HG03064 (cell line): ENCODE results near the gene RYR1.
"Not testable (repeated sequence)": the region's sequence is repeated elsewhere in the genome, so short reads cannot be mapped to it uniquely, and the experiment has no call there.

Experiments used
- ATAC-seq: cut with Tn5 transposase; IDR thresholded peaks from one replicate; pipeline ENCODE4 v1.9.1; 2021; ENCODE audit warnings: low read depth; ENCODE audit not compliant: unreplicated experiment

RYR1 gene

DNA sequence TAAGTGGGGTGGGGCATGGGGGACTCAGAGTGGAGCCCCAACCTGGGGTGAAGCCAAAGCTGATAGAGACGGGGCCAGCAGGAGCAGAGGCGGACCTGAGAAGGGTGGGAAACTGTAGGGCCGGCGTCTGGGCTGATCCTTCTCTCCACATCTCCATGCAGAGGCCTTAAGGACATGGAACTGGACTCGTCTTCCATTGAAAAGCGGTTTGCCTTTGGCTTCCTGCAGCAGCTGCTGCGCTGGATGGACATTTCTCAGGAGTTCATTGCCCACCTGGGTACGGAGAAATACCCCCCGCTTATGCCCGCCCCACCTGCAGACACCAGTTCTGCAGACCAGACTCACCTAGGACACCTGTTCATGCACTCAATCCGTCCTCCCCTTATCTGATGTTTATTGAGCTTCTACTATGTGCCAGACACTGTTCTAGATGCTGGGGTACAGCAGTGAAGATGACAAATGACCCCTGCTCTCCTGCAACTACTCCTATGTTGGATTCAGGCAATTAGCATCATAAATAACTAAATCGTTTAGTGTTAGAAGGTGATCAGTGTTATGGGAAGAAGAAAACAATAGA lies 74.1 kb downstream of the RYR1 start:
- ATAC-seq: no peak

DNA sequence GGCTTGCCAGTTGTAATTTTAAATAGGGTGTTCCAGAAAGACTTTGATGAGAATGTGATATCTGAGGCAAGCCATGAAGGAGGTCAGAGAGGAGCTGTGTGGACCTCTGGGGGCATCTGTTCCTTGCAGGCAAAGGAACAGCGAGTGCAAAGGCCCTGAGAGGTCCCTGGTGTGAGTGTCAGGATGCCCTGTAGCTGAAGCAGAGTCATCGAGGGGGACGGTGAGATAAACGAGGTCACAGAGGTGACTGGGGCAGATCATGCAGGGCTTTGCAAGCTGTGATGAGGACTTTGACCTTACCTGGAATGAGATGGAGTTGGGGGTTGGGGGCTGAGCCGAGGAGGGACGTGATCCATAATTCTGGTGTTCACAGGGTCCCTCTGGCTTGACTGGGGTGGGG lies 75.0 kb downstream of the RYR1 start:
- ATAC-seq: no peak

GRCh38 chr19:38509027-38509426 lies 75.5 kb downstream of the RYR1 start:
- no peak for ATAC-seq

DNA sequence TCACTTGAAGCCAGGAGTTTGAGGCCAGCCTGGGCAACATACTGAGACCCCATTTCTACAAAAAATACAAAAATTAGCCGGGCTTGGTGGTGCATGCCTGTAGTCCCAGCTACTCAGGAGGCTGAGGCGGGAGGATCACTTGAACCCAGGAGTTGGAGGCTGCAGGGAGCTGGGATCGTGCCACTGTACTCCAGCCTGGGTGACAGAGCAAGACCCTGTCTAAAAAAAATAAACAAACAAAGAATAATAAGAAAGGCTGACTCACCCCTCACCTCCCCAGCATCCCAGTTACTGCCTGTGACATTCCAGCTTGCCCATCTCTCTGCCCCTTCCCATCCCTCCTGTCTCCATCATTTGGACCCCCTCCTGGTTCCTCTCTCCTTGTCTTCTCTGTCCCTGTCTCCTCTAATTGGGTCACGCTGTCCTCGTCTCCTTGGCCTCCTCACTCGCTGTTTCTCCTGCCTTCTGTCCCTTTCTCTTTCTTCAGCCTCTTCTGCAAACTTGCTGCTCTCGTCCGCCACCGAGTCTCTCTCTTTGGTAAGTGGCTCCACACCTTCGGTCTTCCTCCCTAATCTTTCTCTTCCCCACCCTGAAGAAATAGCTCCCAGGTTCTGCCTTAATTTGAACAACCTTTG lies 77.7 kb downstream of the RYR1 start:
- ATAC-seq: no peak

DNA sequence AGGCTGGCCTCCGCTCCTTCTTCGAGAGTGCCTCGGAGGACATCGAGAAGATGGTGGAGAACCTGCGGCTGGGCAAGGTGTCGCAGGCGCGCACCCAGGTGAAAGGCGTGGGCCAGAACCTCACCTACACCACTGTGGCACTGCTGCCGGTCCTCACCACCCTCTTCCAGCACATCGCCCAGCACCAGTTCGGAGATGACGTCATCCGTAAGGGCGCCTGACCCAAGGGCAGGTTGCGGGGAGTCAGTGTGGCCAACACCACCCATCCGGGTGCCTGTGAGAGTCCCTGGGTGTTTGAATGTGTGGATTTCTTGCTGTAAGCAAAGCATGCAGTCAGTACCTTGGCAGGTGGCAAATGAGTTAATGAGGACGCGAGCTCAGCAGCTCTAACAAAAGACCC lies 78.8 kb downstream of the RYR1 start:
- ATAC-seq: no peak

DNA sequence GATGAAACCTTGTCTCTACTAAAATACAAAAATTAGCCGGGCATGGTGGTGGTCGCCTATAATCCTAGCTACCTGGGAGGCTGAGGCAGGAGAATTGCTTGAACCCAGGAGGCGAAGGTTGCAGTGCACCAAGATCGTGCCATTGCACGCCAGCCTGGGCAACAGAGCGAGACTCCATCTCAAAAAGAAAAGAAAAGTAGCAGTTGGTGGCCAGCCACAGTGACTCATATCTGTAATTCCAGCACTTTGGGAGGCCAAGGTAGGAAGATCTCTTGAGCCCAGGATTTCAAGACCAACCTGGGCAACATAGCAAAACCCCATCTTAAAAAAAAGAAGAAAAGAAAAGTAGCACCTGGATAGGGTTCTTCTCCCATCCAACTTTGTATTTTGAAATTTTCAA lies 79.7 kb downstream of the RYR1 start:
- ATAC-seq: not testable (repeated sequence)

GRCh38 chr19:38513762-38514167 lies 80.3 kb downstream of the RYR1 start:
- ATAC-seq: no peak

DNA sequence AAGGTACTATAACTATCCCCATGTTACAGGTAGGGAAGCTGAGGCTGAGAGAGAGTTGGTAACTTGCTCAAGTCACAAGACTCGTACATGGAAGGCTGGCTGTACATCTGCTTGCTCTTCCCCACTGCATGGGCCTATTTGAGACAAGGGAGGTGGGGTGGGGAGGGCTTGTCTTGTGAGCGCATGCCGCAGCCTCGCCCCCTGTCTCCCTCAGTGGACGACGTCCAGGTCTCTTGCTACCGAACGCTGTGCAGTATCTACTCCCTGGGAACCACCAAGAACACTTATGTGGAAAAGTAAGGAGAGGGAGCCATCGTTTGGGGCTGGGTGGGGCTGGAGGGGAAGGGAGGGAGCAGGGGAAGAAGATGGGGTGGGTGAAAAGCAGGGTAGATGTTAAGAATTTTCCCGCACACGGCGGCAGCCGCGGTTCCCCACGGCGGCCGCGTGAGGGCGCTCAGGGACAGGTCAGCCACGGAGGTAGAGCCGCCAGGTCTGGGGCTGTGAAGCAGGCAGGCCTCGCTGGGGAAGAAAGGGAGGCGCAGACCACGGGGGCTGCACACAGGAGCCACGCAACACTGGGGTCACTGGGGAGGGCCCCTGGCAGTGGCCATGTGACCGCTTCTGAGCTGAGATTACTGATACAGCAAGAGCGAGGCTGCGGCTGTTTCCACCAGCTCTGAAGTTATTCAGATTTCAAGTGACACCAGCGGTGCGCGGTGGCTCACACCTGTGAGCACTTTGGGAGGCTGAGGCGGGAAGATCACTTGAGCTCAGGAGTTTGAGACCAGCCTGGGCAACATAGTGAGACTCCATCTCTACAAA lies 81.5 kb downstream of the RYR1 start:
- ATAC-seq: no peak

DNA sequence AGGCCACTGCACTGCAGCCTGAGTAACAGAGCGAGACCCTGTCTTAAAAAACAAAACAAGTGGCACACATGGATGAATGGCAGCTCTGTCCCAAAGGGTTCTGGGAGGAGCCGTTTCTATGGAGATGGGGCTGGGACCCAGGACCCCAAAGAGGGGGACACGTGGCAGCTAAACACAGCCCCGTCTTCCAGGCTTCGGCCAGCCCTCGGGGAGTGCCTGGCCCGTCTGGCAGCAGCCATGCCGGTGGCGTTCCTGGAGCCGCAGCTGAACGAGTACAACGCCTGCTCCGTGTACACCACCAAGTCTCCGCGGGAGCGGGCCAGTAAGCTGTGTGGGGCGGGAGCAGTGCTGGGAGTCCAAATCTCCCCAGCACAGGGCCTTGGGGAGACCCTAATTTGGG lies 82.4 kb downstream of the RYR1 start:
- ATAC-seq: no peak

DNA sequence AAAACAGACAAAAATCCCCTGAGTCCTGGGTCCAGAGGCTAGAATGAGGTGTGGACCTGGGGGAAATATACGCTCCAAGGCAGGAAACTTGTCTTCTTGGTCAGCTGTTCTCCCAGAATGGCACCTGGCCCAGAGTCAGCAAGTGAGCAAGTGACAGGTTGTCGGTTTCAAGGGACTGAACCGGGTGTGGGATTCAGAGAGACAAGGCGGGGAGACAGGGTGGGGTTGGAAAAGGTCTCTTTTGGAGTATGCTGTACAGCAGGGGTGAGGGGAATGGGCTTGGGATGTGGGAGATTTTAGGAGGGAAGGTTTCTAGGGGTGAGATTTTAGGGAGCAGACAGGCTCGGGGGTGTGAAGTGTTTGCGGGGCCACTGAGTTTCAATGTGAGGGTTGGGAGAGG lies 83.3 kb downstream of the RYR1 start:
- no peak for ATAC-seq

DNA sequence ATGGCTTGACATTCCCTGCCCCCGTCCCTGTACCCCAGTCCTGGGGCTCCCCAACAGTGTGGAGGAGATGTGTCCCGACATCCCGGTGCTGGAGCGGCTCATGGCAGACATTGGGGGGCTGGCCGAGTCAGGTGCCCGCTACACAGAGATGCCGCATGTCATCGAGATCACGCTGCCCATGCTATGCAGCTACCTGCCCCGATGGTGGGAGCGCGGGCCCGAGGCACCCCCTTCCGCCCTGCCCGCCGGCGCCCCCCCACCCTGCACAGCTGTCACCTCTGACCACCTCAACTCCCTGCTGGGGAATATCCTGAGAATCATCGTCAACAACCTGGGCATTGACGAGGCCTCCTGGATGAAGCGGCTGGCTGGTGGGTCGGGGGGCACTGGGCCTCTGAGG lies 83.8 kb downstream of the RYR1 start:
- ATAC-seq: no peak

- not testable (repeated sequence) for ATAC-seq
These were observed 84.5 kb downstream of the RYR1 start for GRCh38 chr19:38517980-38518379.

DNA sequence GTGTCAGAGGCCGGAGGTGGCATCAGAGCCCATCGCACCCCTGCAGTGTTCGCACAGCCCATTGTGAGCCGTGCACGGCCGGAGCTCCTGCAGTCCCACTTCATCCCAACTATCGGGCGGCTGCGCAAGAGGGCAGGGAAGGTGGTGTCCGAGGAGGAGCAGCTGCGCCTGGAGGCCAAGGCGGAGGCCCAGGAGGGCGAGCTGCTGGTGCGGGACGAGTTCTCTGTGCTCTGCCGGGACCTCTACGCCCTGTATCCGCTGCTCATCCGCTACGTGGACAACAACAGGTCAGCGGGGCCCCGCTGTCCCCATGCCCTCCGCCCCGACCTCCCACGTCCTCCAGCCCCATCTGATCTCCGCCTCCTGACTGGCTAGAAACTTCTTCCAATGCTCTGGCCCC lies 85.7 kb downstream of the RYR1 start:
- no peak for ATAC-seq

GRCh38 chr19:38519988-38520387 lies 86.5 kb downstream of the RYR1 start:
- no peak for ATAC-seq

DNA sequence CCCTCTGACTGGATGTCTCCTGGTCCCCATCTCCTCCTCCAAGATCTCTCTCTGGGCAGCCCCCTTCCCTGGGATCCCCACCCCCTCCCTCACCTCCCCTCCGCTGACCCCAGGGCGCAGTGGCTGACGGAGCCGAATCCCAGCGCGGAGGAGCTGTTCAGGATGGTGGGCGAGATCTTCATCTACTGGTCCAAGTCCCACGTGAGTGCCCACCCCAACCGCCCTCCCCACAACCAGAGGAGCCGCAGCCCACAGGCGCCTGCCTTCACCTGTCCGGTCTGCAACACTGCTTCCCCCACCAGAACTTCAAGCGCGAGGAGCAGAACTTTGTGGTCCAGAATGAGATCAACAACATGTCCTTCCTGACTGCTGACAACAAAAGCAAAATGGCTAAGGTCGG lies 89.4 kb downstream of the RYR1 start:
- ATAC-seq: no peak

DNA sequence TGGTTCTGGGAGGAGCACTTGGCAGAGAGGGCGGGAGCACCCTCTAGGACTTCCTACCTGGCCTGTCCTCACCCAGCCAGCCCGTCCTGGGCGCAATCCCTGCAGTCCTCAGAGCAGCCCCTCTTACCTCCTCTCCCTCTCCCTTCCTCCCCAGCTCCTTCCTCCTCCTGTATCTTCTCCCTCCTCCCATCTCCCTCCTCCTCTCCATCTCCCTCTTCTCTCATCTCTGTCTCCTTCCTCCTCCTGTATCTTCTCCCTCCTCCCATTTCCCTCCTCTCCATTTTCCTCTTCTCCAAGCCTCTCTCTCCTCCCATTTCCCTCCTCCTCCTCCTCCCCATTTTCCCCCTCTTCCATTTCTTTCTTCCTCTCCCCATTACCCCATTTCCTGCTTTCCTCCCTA lies 89.8 kb downstream of the RYR1 start:
- no peak for ATAC-seq

- no peak for ATAC-seq
These were observed 90.9 kb downstream of the RYR1 start for GRCh38 chr19:38524369-38524768.

DNA sequence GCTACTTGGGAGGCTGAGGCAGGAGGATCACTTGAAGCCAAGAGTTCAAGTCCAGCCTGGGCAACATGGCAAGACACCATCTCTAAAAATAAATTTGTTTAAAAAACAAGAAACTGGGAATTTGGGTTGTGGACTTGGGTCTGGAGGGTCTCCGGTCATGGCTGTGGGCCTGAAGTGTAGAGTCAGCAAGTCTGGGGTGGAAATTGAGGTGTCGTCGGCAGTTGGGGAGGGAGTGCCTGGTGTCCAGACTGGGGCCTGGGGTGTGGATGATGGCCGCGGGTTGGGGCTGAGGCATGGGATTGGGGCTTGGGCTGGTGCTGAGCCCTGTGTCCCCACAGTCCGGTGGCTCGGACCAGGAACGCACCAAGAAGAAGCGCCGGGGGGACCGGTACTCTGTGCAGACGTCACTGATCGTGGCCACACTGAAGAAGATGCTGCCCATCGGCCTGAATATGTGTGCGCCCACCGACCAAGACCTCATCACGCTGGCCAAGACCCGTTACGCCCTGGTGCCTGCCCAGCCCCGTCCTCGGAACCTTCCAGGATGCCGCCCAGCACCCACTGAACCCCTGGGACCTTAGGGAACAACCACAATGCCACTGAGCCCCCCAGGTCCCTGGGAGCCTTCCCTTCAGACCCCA lies 91.6 kb downstream of the RYR1 start:
- no peak for ATAC-seq

GRCh38 chr19:38526430-38526829 lies 92.9 kb downstream of the RYR1 start:
- no peak for ATAC-seq

- ATAC-seq: no peak
These were observed 94.1 kb downstream of the RYR1 start for GRCh38 chr19:38527466-38528136.

DNA sequence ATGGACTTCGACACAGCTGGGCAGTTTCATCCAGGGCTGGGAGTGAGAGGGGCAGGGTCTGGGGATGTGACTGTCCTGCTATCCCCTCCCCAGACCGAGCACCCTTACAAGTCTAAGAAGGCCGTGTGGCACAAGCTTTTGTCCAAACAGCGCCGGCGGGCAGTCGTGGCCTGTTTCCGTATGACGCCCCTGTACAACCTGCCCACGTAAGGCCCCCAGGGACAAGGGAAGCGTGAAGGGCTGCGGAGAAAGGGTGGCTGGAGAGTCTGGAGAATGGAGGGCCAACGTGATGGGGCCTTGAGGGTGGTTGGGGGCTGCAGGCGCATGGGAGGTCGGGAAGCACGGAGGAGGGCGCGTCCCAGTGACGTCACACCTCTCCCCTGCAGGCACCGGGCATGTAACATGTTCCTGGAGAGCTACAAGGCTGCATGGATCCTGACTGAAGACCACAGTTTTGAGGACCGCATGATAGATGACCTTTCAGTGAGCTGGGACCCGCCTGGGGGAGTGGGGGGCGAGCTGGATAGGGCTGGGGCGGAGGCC lies 94.8 kb downstream of the RYR1 start:
- ATAC-seq: no peak
